GM19043 (cell line): ENCODE measurements around the gene CELA2A.
"Not testable (repeated sequence)": the region's sequence is repeated elsewhere in the genome, so short reads cannot be mapped to it uniquely, and the experiment has no call there.

Source experiments
- ATAC-seq: cut with Tn5 transposase; IDR thresholded peaks from one replicate; pipeline ENCODE4 v1.9.1; 2021; ENCODE audit warnings: low read depth; ENCODE audit not compliant: unreplicated experiment

The CELA2A gene

GRCh38 chr1:15424146-15424667 is 32.3 kb upstream of the CELA2A start:
- ATAC-seq: no peak

- no peak for ATAC-seq
These were observed 31.6 kb upstream of the CELA2A start for GRCh38 chr1:15424981-15425380.

GRCh38 chr1:15425521-15425920 is 31.0 kb upstream of the CELA2A start:
- ATAC-seq: no peak

- no peak for ATAC-seq
These were observed 30.6 kb upstream of the CELA2A start for GRCh38 chr1:15425958-15426357.

- ATAC-seq: no peak
These were observed 29.8 kb upstream of the CELA2A start for GRCh38 chr1:15426492-15427279.

- no peak for ATAC-seq
These were observed 29.3 kb upstream of the CELA2A start for GRCh38 chr1:15427280-15427666.

- ATAC-seq: not testable (repeated sequence)
These were observed 28.3 kb upstream of the CELA2A start for GRCh38 chr1:15428252-15428651.

- ATAC-seq: no peak
These were observed 27.6 kb upstream of the CELA2A start for GRCh38 chr1:15428815-15429435.

- no peak for ATAC-seq
These were observed 26.8 kb upstream of the CELA2A start for GRCh38 chr1:15429701-15430149.

GRCh38 chr1:15430787-15431570 is 25.6 kb upstream of the CELA2A start:
- no peak for ATAC-seq

GRCh38 chr1:15431571-15431948 is 25.0 kb upstream of the CELA2A start:
- ATAC-seq: no peak

- no peak for ATAC-seq
These were observed 24.2 kb upstream of the CELA2A start for GRCh38 chr1:15432324-15432723.

- ATAC-seq: no peak
These were observed 23.1 kb upstream of the CELA2A start for GRCh38 chr1:15433471-15433870.

- ATAC-seq: not testable (repeated sequence)
These were observed 21.8 kb upstream of the CELA2A start for GRCh38 chr1:15434739-15435138.

- no peak for ATAC-seq
These were observed 21.1 kb upstream of the CELA2A start for GRCh38 chr1:15435239-15436077.

GRCh38 chr1:15436881-15437442 is 19.6 kb upstream of the CELA2A start:
- no peak for ATAC-seq

GRCh38 chr1:15439325-15439724 is 17.2 kb upstream of the CELA2A start:
- no peak for ATAC-seq

- no peak for ATAC-seq
These were observed 16.2 kb upstream of the CELA2A start for GRCh38 chr1:15440357-15440756.

GRCh38 chr1:15441247-15441646 is 15.3 kb upstream of the CELA2A start:
- ATAC-seq: no peak

GRCh38 chr1:15442119-15442518 is 14.4 kb upstream of the CELA2A start:
- ATAC-seq: no peak
